Upper lobe of left lung (tissue), 6 donors: ENCODE measurements around the gene AVEN. TPM values are rescaled to one million over a fixed set of nuclear protein-coding genes. Genes with fewer than 3 reads are reported as not detected.
A peak's percentile ranks its signal among the peaks of the same experiment; 100 is the strongest.

Source experiments
- ATAC-seq, 2 donors: fragments of 200-7000 bp; cut with Tn5 transposase; one replicate each; pipeline ENCODE4 v1.9.1; 2022; ENCODE audit warnings: mild to moderate bottlenecking in 2 of 2, moderate library complexity in 2 of 2; ENCODE audit not compliant: low FRiP score in 2 of 2
- DNase-seq, 2 donors: peaks; one replicate each; pipeline ENCODE4 v3.0.0-alpha.2; 2019 to 2020
- H3K27ac ChIP-seq, 4 donors: fragments of 200-600 bp; sonication (generic); one replicate each; pipeline ENCODE4 v1.5.1; 2016 to 2019
- H3K27me3 ChIP-seq, 4 donors: fragments of 200-600 bp; sonication (generic); one replicate each; pipeline ENCODE4 v1.5.1; 2017 to 2019
- H3K36me3 ChIP-seq, 4 donors: fragments of 200-600 bp; sonication (generic); one replicate each; pipeline ENCODE4 v1.5.1; 2016 to 2019
- H3K4me1 ChIP-seq, 4 donors: fragments of 200-600 bp; sonication (generic); one replicate each; pipeline ENCODE4 v1.5.1; 2018 to 2019
- H3K4me3 ChIP-seq, 4 donors: fragments of 200-600 bp; sonication (generic); one replicate each; pipeline ENCODE4 v1.5.1; 2017 to 2019; ENCODE audit warnings: mild to moderate bottlenecking in 2 of 4, moderate library complexity in 1 of 4
- H3K9me3 ChIP-seq, 4 donors: fragments of 200-600 bp; sonication (generic); one replicate each; pipeline ENCODE4 v1.5.1; 2018 to 2019
- EP300 ChIP-seq, 4 donors: sonication (generic); formaldehyde crosslinking; IDR thresholded peaks; one replicate each; pipeline ENCODE4 v1.5.1; 2017; ENCODE audit warnings: antibody characterized with exemption in 4 of 4, control low read depth in 2 of 4
- POLR2A ChIP-seq, 4 donors: fragments of 450-650 bp; IDR thresholded peaks; one replicate each; pipeline ENCODE4 v1.5.1; 2016 to 2017; ENCODE audit warnings: antibody characterized with exemption in 4 of 4, mild to moderate bottlenecking in 2 of 4
- POLR2AphosphoS5 ChIP-seq, 2 donors: sonication (generic); formaldehyde crosslinking; IDR thresholded peaks; one replicate each; pipeline ENCODE4 v1.5.1; 2017; ENCODE audit warnings: antibody characterized with exemption in 2 of 2
- WGBS, 2 donors: methylation state at CpG; one replicate each; pipeline ENCODE4 v1.1.5; 2017 to 2018; 5-methylcytosine and 5-hydroxymethylcytosine counted together
- total RNA-seq, 6 donors: library from RNA; depleted of rRNA in 4 of 6; stranded (reverse); fragments of >200 nt in 4 of 6; gene quantifications; one replicate each; pipeline versions ENCODE4 v1.1.0 to v1.2.1, GENCODE V29; 2016 to 2021
- TF ChIP-seq, protein P1 (sequence below), 6 experiments: fragments of 450-650 bp in 4 of 6; fragments of 200-600 bp in 2 of 6; sonication (generic) in 2 of 6; IDR thresholded peaks; one replicate each; pipeline ENCODE4 v1.5.1; 2016 to 2019; ENCODE audit warnings: antibody characterized with exemption in 6 of 6
- donor health status: DM: no; HTN: no; CAD: no; lungs with moderate emphysema.
- donor health status: DM: no; HTN: yes; CAD: no; lungs with severe emphysema.

The AVEN gene
- total RNA-seq, 6 donors from 2014 or later = 6.9 to 38.8 (median 9.9) TPM

GRCh38 chr15:33987444-33987843 is 51.6 kb downstream of the AVEN start:
- no peak overlapping the region for H3K27ac ChIP-seq
- 94 to 95% methylated on average over 3 of the region's 3 CpGs for WGBS, 2 donors
- no peaks in the 10 kb centered on the region for H3K36me3 ChIP-seq
- no peaks in the 10 kb centered on the region for H3K9me3 ChIP-seq
- no peak overlapping the region for H3K4me3 ChIP-seq
- ATAC-seq = no peak
- DNase-seq = no peak
- TF ChIP-seq EP300 (IDR thresholded peaks at IDR 0.05) = no peak
- TF ChIP-seq POLR2A (IDR thresholded peaks at IDR 0.05) = no peak
- TF ChIP-seq POLR2AphosphoS5 (IDR thresholded peaks at IDR 0.05) = no peak
- TF ChIP-seq, protein P1, sequence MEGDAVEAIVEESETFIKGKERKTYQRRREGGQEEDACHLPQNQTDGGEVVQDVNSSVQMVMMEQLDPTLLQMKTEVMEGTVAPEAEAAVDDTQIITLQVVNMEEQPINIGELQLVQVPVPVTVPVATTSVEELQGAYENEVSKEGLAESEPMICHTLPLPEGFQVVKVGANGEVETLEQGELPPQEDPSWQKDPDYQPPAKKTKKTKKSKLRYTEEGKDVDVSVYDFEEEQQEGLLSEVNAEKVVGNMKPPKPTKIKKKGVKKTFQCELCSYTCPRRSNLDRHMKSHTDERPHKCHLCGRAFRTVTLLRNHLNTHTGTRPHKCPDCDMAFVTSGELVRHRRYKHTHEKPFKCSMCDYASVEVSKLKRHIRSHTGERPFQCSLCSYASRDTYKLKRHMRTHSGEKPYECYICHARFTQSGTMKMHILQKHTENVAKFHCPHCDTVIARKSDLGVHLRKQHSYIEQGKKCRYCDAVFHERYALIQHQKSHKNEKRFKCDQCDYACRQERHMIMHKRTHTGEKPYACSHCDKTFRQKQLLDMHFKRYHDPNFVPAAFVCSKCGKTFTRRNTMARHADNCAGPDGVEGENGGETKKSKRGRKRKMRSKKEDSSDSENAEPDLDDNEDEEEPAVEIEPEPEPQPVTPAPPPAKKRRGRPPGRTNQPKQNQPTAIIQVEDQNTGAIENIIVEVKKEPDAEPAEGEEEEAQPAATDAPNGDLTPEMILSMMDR (IDR thresholded peaks at IDR 0.05) = no peak
- no peaks in the 10 kb centered on the region for H3K27me3 ChIP-seq
- no peaks in the 10 kb centered on the region for H3K4me1 ChIP-seq

- H3K27ac ChIP-seq = no peak overlapping the region
- no peaks in the 10 kb centered on the region for H3K9me3 ChIP-seq
- no peaks in the 10 kb centered on the region for H3K27me3 ChIP-seq
- ATAC-seq (no peak), DNase-seq (no peak)
- H3K36me3 ChIP-seq = no peaks in the 10 kb centered on the region
- no peak overlapping the region for H3K4me3 ChIP-seq
- WGBS, 2 donors = 60 to 67% methylated on average over 3 of the region's 3 CpGs
- no peaks in the 10 kb centered on the region for H3K4me1 ChIP-seq
- TF ChIP-seq POLR2A (IDR thresholded peaks at IDR 0.05) = no peak
- TF ChIP-seq POLR2AphosphoS5 (IDR thresholded peaks at IDR 0.05) = no peak
- TF ChIP-seq, protein P1 (IDR thresholded peaks at IDR 0.05) = no peak
- TF ChIP-seq EP300 (IDR thresholded peaks at IDR 0.05) = no peak
Measured at GRCh38 chr15:33985751-33986150, 53.3 kb downstream of the AVEN start.

DNA sequence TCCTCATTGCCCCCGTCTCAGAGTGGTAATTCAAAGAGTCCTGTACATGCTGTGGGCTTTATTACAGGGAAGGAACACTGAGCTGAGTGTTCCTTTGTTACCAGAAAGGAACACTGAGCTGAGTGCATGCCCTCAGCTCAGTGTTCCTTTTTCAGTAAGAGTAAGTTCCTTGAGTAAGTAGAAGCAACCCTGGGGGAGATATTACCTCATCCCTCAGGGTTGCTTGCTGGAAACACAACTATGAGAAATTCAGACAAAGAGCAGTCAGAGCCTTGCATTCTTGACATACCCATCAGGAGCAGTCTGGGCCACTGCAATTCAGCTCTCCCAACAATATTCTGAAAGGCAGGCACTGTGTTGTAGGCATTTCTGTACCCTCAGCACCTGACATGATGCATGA is 53.7 kb downstream of the AVEN start:
- no peaks in the 10 kb centered on the region for H3K27me3 ChIP-seq
- ATAC-seq = peak in 1 of 2 donors; percentile 53
- 71 to 92% methylated on average over 1 of the region's 1 CpG for WGBS, 2 donors
- TF ChIP-seq POLR2AphosphoS5 (IDR thresholded peaks at IDR 0.05) = no peak
- no peak for TF ChIP-seq EP300 (IDR thresholded peaks at IDR 0.05)
- TF ChIP-seq POLR2A (IDR thresholded peaks at IDR 0.05) = no peak
- TF ChIP-seq, protein P1 (IDR thresholded peaks at IDR 0.05) = no peak
- no peak for DNase-seq
- no peak overlapping the region for H3K4me3 ChIP-seq
- H3K4me1 ChIP-seq = no peaks in the 10 kb centered on the region
- H3K27ac ChIP-seq = no peak overlapping the region
- H3K36me3 ChIP-seq = no peaks in the 10 kb centered on the region
- H3K9me3 ChIP-seq = no peaks in the 10 kb centered on the region

GRCh38 chr15:33982516-33982915 is 56.5 kb downstream of the AVEN start:
- Histone ChIP-seq H3K9me3 (no peaks in the 10 kb centered on the region), H3K27ac (no peak overlapping the region), H3K36me3 (no peaks in the 10 kb centered on the region), H3K4me3 (no peak overlapping the region), H3K4me1 (no peaks in the 10 kb centered on the region), H3K27me3 (no peaks in the 10 kb centered on the region)
- DNase-seq (no peak), ATAC-seq (no peak)
- TF ChIP-seq POLR2A (IDR thresholded peaks at IDR 0.05) = no peak
- WGBS, 2 donors = 92 to 97% methylated on average over 1 of the region's 1 CpG

DNA sequence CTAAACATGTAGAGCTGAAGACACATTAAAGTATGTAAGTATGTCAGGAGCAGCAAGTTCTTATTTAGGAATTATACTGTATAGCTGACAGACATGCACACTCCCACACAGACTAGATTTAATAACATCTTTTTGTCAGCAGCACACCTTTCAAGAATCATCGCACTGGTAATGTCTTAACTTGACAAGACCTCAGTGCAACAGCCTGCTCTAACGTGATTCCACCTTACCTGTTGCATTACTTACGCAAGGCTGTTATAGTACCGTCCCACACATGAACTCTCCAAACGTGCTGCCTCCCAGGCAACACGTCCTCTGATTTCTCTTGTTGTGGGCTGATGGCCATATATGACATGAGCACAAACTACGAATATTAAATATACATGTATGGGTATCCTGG is 58.8 kb downstream of the AVEN start:
- Histone ChIP-seq H3K9me3 (no peaks in the 10 kb centered on the region), H3K27ac (no peak overlapping the region), H3K27me3 (no peaks in the 10 kb centered on the region), H3K4me3 (no peak overlapping the region), H3K4me1 (no peaks in the 10 kb centered on the region), H3K36me3 (no peaks in the 10 kb centered on the region)
- TF ChIP-seq EP300 (IDR thresholded peaks at IDR 0.05) (no peak), POLR2AphosphoS5 (IDR thresholded peaks at IDR 0.05) (no peak), POLR2A (IDR thresholded peaks at IDR 0.05) (no peak)
- TF ChIP-seq, protein P1 (IDR thresholded peaks at IDR 0.05) = no peak
- 63 to 65% methylated on average over 7 of the region's 7 CpGs for WGBS, 2 donors
- DNase-seq (no peak), ATAC-seq (no peak)
